NCI-H526 (cell line): ENCODE data around the gene ERN2.

Source experiments
- DNase-seq, 2 experiments: peaks; one replicate each; lab custom pipeline; 2025; lab: John Stamatoyannopoulos, UW

The ERN2 gene

DNA sequence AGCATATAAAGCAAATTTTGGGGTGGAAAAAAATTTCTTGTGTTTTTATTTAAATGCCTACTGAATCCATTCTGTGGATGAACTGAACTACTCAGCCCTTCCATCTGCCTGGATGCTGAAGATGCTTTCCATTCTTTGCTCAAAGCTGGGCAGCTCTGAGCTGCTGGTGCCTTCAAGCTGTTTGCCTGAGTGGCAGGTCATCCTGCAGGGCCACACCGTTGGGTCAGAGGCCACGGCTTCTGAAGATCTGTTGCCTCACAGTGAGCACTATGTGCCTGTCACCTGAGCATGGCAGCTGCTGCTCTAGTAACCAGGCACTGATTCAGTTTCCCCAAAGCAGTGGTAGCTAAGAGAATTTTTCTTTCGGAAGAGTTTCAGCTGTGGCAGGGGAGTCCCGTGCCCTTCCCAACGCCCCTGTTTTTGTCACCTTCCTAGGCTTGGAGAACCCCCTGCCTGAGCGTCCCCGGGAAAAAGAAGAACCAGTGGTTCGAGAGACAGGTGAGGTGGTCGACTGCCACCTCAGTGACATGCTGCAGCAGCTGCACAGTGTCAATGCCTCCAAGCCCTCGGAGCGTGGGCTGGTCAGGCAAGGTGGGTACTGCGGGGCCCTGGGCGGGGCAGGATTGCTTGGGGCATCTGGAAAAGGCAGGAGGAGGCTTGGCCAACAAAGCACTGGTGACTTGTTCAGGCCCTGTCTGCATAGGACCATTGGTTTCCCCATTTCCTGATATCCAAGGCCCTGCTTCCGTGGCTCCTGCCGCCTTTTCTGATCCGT, 25.8 kb downstream of the ERN2 start:
- no peak for DNase-seq

DNA sequence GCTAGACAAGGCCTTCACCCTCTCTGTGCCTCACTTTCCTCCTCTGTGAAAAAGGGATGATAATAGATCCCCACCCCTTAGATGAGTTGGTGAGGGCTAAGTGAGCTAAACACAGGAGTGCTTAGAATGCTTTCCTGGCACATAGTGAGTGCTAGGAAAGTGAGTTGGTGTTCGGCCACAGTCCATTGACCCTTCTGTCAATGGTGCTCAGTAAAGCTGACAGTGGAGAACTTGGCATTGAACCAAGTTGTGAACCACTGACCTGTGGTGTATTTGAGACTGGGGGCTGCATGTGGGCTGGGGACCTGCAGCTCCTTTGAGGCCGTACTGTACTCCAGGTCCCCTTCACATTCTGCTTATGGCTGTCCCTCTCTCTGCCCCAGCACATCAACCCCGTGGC, 29.5 kb downstream of the ERN2 start:
- DNase-seq, result no peak

DNA sequence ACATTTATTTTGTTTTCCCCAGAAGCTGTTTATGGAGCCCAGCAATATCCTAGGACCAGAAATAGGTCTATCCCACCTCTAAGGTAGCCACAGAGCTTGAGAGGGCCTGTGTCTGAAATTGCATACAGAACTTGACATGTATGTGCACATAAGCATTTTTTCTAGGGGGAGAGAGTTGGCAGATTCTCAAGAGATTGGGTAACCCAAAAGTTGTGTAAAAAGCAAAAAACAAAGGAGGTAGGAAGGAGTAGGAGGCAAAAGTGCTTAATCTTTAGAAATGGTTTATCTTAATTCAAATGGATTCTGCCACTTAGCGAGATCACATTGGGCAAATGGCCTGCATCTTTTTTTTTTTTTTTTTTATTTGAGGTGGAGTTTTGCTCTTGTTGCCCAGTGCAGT, 30.8 kb downstream of the ERN2 start:
- no peak for DNase-seq

DNA sequence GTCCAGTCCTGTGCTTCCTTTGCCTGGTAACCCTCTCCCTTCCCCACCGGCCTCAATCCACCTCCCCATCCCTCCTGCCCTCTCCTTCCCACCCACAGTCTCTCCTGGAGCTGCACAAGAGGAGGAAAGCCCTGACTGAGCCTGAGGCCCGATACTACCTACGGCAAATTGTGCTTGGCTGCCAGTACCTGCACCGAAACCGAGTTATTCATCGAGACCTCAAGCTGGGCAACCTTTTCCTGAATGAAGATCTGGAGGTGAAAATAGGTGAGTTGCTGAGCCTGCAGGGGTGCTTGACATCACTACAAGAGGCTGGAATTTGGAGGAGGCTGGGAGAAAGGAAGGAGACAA, 33.1 kb downstream of the ERN2 start:
- DNase-seq, result no peak

DNA sequence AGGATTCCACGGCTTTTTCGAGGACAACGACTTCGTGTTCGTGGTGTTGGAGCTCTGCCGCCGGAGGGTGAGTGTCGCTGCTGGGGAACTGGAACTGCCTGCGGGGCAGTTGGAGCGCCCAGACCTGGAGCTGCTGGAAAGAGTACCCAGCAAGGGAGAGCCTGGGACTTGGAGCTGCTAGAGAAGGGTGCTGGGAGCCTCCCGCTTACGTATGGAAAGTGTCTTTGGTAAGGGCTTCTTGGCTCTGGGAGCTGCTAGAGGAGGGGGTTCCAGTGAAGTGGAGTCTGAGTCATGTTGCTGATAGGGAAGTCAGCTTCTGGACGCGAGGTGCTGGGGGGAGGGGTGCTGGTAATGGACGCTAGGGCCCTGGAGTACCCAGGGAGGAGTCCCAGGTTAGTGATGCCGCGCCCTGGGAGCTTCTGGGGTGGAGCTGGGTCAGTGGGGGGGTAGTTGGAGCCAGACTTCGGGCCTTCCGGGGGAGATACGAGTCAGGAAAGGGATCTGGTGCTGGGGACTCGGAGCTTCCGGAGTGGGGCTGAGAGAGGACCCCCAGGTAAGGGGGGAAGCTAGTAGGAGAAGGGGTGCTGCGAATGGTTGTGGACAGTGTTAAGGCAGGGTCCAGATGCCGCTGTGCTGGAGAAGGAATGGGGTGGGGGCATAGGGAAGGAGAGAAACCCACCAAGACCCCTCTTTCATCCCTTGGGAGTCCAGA, 33.6 kb downstream of the ERN2 start:
- peak; percentile 27 to 66 for DNase-seq

DNA sequence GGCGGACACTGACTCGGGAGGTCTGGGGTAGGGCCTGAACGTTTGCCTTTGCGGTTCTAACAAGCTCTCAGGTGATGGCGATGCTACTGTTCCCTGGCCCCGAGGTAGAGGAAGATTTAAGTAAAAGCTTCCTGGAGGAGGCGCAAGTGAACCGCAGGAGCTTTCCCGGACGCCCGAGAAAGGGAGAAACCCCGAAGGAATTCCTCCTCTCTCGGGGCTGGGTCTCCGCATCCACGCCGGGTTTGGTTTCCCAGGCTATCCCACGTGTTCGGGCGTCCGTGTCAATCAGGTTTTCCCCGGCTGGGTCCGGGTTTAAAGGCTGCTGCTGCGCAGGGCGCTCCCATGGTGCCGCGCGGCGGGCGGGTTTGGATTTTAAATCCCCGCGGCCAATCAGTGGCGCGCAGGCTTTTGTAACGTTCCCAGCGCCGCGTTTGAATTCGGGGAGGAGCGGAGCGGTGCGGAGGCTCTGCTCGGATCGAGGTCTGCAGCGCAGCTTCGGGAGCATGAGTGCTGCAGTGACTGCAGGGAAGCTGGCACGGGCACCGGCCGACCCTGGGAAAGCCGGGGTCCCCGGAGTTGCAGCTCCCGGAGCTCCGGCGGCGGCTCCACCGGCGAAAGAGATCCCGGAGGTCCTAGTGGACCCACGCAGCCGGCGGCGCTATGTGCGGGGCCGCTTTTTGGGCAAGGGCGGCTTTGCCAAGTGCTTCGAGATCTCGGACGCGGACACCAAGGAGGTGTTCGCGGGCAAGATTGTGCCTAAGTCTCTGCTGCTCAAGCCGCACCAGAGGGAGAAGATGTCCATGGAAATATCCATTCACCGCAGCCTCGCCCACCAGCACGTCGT, 34.4 kb downstream of the ERN2 start, which contains the start of gene PLK1:
TSS of gene PLK1 (plus strand) at position 460 of the 844 bp plus-strand sequence. CDS start at position 504, 44 bp downstream.
- peak; percentile 85 to 97 for DNase-seq

DNA sequence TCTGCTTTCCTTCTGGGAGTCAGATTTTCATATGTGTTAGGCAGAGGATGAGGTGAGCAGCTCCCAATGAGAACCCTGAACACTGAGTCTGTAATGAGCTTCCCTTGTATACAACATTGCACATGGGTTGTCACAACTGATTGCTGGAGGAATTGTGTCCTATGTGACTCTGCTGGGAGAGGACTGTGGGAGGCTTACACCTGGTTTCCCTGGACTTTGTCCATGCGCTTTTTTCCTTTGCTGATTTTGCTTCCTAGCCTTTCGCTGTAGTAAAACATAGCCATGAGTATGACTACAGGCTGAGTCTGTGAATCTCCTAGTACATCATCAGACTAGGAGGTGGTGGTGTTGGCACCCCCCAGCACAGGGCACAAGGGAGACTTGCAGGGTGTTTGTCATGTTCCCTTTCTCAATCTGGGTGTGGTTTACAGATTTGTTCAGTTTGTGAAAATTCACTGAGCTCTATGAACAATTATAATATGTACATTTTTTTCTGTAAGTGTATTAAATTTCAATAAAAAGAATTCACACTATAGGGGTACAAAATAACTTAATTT, 36.0 kb downstream of the ERN2 start:
- no peak for DNase-seq

DNA sequence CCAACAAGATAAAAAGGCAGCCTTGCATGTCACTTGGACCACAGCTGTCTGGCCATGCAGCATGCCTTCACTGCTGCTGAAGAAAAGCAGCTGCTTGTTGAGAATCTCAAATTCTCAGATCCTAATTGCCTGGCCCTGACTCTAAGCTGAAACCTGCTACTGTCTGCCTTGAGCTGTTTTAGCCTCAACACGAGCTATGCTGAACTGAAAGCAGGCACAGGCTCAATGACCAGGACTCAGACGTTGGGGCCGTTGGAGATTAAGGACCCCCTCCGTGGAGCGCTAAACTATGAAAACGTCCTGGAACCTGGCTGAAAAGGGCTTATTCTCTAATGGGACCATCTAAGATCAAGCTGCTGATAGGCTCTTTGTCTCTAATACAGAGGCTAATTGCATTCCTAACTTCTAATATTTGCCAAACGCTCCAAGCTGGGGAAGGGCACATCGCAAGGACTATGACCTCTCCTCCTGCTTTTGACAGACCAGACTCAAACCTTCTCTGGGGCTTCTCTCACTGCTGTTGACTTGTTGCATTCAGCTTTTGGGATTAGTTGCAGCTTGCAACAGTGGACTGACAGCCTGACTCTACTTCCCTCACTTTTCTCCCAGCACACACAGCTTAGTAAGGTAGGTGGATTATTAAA, 38.9 kb downstream of the ERN2 start:
- DNase-seq, result no peak

DNA sequence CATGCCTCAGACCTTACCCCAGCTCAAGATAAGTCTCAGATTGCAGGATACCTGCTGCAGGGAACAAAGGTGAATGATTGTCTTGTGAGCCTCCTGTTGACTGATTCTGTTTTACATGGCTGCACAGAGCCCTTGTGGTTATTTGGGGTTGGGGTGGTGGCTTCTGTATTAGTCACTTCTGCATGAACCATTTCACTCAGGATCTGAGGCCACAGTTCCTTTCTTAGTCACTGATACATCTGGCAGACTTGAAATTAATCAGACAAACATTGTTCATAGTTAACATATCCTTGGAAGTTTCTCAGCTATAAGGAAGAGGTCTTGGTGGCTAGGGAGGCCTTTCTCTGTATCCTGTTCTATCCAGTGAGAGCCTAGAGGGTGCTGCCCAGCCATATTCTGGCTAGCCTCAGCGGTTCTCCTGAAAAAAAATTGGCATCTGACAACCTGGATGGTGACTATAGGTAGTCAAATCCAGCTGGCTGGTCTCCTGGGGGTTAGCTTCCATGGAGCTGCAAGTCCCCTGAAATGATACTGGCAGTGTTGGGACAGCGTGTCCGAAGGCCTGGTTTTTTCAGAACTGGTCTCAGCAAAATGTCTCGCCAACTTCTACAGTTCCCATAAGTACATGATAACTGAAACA, 42.8 kb downstream of the ERN2 start:
- no peak for DNase-seq

DNA sequence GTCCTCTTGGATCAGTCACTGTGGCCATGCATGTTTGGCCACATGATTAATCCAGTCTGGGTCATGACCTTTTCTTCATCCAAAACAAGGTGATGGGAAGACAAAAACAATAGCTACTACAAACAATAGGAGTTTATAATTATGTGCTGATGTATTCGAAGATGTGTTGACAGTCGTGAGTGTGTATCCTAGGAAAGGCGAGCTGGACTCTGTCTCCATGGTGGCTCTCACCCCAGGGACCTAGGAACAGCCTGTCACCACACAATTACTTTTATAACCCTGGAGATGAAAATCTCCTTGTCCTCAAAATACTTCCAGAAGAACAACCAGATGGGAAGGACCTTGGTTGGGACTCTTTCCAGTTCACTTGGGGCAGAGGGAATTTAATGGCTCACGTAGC, 44.1 kb downstream of the ERN2 start:
- no peak for DNase-seq

DNA sequence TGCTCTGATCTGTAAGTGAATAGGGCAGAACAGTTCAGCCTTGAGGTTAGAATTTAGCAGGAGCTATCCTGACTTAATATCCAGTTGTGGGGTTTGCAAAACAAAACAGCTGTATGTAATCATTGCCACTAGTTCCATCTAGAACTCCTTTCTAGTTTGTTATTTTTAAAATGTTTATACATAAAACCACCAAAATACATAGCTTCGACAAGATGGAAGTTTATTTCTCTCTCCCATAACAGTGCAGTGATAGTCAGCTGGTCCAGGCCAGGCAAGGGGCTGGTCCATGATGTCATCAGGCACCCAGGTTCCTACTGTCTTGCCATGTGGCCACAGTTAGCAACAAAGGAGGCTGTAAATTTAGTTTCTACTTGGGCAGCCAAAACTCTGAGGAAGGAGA, 44.8 kb downstream of the ERN2 start:
- no peak for DNase-seq

DNA sequence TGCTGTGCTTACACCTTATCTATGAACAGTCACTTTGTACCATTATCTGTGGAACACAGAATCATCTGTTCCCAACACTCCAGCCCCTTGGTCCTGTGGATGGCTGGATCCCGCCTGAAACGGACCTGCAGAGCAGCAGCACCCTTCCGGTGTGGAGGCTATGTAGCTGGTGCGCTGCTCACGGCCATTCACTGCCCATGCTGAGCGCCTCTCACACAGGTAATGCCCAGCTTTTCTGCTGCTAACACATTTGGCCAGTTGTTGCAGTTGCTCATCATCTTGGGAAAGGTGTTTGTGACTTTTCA, 45.7 kb downstream of the ERN2 start:
- no peak for DNase-seq

DNA sequence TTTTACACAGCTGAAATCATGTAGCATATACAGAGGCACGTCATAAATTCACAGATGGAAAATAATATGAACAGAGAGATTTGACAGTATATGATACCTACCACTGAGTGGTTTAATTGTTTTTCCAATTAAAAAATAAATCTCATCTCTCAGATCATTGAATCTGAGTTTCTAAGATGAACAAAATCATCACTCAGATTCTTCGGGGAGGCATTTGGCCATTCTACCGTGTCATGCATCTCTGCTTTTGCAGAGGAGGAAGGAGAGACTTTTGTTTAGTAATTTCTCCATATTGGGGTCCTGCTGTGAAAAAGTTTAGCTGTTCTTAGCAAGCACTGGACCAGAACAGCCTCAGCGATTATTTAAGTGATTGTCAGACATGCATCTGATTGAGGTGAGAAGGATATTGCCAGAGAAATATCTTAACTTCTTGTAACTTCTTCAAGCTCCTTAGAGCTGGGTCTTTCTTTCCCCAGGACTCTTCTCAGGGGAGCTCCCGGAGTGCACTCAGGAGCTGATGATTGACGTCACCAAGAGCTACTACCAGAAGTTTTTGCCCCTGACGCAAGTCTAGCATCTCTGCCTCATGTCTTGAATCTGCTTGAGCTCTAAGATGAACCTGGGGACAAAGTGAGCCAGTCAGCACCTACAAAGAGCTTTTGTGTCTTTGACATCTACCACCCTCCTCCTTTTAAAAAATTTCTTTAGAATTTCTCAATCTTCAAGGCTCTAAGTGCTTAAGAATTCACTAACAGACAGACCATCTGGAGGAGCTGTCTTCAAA, 46.3 kb downstream of the ERN2 start:
- DNase-seq, result no peak

DNA sequence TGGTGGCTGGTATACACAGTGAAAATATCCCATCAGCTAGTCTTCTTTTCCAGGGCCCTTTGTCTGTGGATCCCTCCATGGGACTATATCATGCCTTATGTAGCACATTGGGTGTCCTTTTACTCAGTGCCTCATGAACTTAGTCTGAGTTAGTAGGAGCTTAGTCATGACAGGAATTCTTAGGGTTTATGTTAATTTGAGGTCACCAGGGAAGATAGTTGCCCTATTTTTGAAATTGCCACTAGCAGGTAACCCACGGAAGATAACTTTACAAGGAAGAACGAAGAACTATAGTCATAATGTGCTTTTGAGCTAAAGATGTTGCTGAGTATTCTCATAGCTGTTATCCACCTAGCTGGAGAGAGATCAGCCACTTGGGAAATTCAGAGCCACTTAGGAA, 49.1 kb downstream of the ERN2 start:
- no peak for DNase-seq

DNA sequence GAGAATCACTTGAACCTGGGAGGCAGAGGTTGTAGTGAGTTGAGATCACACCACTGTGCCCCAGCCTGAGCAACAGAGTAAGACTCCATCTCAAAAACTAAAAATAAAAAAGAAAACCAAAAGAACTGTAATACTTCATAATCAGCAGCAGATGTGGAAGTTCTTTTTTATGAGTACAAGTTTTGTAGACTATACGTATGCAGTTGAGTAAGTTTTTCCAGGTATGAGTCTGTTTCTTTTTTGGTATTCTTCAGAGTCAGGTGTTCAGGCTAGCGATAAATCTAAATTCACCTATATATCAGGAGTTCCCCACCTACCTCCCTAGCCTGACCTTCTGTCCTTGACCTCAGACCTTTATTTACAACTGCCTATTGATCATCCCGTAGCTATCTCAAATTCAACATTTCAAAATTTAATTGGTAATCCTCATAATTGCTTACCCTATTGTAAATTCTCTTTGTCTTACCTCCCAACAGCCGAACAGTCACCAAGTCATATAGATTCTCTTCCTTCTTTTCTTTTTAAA, 61.0 kb downstream of the ERN2 start:
- no peak for DNase-seq

DNA sequence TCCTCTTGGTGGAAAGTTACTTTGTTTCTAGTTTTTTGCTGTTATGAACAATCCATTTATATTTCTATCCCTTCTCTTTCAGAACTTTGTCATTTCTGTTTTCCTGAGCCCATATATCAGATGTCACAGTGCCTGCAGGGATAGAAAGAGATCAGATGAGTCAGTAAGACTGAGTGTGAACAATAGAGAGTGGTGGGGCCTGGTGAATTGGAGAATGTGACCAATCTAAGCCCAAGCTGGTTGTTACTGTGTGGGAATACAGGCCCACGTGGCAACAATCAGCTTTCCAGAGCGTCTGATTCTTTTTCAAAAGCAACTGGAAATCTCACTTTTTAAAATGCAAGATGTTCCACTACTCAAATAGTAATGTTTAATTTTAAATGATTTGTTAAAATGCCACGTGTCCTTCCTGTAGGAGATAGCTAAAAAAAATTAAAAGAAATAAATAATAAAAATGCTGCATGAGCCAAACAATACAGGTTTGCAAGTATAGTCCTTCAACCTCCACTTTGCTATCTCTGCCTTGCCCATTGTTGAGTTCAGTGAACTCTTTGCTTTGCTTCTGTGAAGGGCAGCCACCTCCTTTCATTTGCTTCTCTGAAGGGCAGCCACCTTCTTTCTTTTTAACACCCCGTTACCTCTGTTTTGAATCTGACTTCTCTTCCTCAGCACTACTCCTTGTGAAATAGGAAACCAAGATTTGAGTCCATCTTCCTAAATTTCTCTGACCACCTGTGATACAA, 62.2 kb downstream of the ERN2 start:
- DNase-seq, result no peak

DNA sequence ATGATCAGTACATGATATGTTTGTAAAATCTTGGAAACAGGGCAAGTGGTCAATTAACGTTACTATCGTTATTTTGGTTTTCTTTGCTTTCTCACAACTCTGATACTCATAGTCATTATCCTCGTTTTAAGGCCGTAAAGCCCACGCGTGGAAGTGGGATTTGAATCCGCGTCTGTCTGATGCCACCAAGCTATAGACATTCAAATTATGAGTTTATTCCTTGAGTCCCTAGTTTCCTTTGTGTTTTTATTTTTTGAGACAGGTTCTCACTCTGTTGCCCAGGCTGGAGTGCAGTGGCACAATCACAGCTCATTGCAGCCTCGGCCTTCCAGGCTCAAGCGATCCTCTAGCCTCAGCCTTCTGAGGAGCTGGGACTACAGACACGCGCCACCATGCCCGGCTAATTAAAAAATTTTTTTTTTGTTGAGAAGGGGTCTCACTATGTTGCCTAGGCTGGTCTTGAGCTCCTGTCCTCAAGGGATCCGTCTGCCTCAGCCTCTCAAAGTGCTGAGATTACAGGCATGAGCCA, 70.7 kb downstream of the ERN2 start:
- DNase-seq, result no peak

DNA sequence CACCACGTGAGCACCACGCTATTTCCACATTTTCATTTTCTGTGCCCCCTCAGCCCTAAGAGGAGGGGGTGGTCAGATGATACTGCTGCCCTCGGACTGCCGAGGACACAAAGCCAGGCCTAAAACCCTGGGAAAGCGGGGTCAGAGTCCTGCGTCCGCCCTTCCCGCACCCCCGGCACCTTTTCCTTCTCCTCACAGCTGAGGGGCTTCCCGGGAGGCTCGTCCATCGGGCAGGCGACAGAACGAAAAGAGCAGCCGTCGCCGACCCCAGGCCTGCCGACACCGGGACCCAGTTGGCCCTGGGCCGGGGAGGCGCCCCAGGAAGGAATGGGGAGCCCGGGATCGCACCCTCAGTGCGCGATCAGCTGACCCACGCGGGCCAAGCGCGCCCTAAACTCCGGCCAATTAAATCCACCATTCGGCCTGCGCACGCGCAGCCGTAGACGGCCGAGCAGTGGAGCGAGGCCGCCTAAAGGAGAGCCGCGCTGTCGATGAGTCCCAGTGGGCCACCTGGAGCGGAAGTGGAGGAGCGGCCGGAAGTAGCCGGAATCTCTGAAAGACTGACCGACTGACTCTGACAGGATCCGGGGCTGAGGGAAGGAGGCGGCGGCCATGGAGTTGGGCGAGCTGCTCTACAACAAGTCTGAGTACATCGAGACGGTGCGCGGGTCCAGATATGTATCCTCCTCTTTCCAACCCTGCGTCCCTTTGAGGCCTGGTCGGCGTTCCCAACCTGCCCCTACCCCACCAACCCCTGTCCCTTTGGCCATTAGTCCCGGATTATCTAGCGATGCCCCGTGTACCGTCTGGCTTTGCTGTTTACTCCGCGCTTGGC, 71.9 kb downstream of the ERN2 start, which contains the start of the genes DCTN5 and PALB2:
TSS of gene DCTN5 (plus strand) at position 536 of the 835 bp plus-strand sequence. CDS start at position 613, 77 bp downstream.
TSS of gene PALB2 (minus strand) at position 380 of the 835 bp plus-strand sequence. CDS start at position 227, 153 bp downstream.
- peak; percentile 85 to 96 for DNase-seq
